Endometrium (tissue), 2 donors: ENCODE results near the gene SLC39A11.
"Not testable (repeated sequence)": the region's sequence is repeated elsewhere in the genome, so short reads cannot be mapped to it uniquely, and the experiment has no call there.

Experiments
- FAIRE-seq: peaks from 2 replicates; lab custom pipeline; 2012; peaks lifted over from hg19 to GRCh38; lab: Jason Lieb, UNC
- donor health status: control.
- donor health status: control.

The SLC39A11 gene

GRCh38 chr17:72713701-72714100, 378.8 kb downstream of the SLC39A11 start:
- no peak for FAIRE-seq

- FAIRE-seq = no peak
These were observed 380.8 kb downstream of the SLC39A11 start for GRCh38 chr17:72711521-72712310.

GRCh38 chr17:72710834-72711233, 381.7 kb downstream of the SLC39A11 start:
- FAIRE-seq = no peak

- FAIRE-seq = no peak
These were observed 382.3 kb downstream of the SLC39A11 start for GRCh38 chr17:72710202-72710601.

GRCh38 chr17:72708682-72709081, 383.8 kb downstream of the SLC39A11 start:
- not testable (repeated sequence) for FAIRE-seq

- no peak for FAIRE-seq
These were observed 384.6 kb downstream of the SLC39A11 start for GRCh38 chr17:72707881-72708280.

GRCh38 chr17:72706396-72706981, 386.0 kb downstream of the SLC39A11 start:
- no peak for FAIRE-seq

- no peak for FAIRE-seq
These were observed 386.5 kb downstream of the SLC39A11 start for GRCh38 chr17:72705905-72706395.

GRCh38 chr17:72702998-72703397, 389.5 kb downstream of the SLC39A11 start:
- no peak for FAIRE-seq

GRCh38 chr17:72702136-72702735, 390.3 kb downstream of the SLC39A11 start:
- FAIRE-seq = no peak

- FAIRE-seq = no peak
These were observed 392.3 kb downstream of the SLC39A11 start for GRCh38 chr17:72700226-72700625.

GRCh38 chr17:72699545-72699944, 392.9 kb downstream of the SLC39A11 start:
- no peak for FAIRE-seq

GRCh38 chr17:72697602-72698146, 394.8 kb downstream of the SLC39A11 start:
- FAIRE-seq = no peak

GRCh38 chr17:72696721-72697120, 395.8 kb downstream of the SLC39A11 start:
- FAIRE-seq = no peak

- FAIRE-seq = no peak
These were observed 396.3 kb downstream of the SLC39A11 start for GRCh38 chr17:72696156-72696555.

- FAIRE-seq = no peak
These were observed 398.5 kb downstream of the SLC39A11 start for GRCh38 chr17:72693956-72694355.

- no peak for FAIRE-seq
These were observed 399.2 kb downstream of the SLC39A11 start for GRCh38 chr17:72693151-72693878.

- no peak for FAIRE-seq
These were observed 399.8 kb downstream of the SLC39A11 start for GRCh38 chr17:72692676-72693075.

- FAIRE-seq = no peak
These were observed 400.9 kb downstream of the SLC39A11 start for GRCh38 chr17:72691586-72691985.

GRCh38 chr17:72691017-72691416, 401.5 kb downstream of the SLC39A11 start:
- FAIRE-seq = no peak

- no peak for FAIRE-seq
These were observed 404.6 kb downstream of the SLC39A11 start for GRCh38 chr17:72687886-72688285.

GRCh38 chr17:72684405-72685020, 408.0 kb downstream of the SLC39A11 start:
- FAIRE-seq = no peak
